Caki2 (cell line): ENCODE data around the gene KCNQ1. TPM values are rescaled to one million over a fixed set of nuclear protein-coding genes. Genes with fewer than 3 reads are reported as not detected.
"Not testable (repeated sequence)": the region's sequence is repeated elsewhere in the genome, so short reads cannot be mapped to it uniquely, and the experiment has no call there.

Experiments used
- DNase-seq: peaks from one replicate; pipeline ENCODE4 v3.0.0-alpha.2; 2015; ENCODE audit warnings: low read depth
- in situ Hi-C: cut with HindIII; loops from 2 replicates; pipeline ENCODE4 v1.10.0; 2016; ENCODE audit warnings: low sequenced_read_pairs, low pct_unique_long_range_greater_than_20kb, mixed read lengths
- total RNA-seq: library from RNA; depleted of rRNA; stranded (reverse); fragments of >200 nt; shearing (Covaris generic); gene quantifications from 2 replicates; pipeline ENCODE4 v1.2.3, GENCODE V29; 2014; ENCODE audit warnings: low replicate concordance

The KCNQ1 gene
- total RNA-seq, 1 experiment from 2014 or later = not detected

DNA sequence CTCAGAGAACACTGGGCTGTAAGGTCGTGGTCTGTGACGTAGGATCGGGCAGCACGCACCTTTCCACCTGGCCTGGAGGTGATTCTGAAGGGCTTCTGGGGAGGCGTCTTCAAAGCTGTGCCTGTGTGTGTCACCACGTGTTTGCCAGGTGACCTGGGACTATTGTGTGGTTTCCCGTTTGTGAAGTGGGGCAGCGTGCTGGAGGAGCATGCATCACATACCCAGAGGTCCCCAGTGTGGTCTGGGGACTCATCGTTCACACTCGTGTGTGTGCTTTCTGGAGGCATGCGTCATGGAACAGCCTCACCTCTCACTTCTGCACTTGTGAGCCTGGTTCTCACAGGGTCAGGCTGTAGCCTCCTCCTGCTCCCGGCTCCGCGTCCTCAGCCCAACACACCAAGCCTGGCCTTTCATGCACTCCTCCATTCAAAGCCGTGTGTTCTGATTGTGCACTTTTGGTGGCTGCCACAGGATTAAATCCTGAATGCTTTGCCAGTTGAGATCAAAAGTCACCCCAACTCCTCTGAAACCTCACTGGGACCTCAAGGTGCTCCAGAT, 148.7 kb downstream of the KCNQ1 start:
- in situ Hi-C loops = no loop called here
- DNase-seq = no peak

DNA sequence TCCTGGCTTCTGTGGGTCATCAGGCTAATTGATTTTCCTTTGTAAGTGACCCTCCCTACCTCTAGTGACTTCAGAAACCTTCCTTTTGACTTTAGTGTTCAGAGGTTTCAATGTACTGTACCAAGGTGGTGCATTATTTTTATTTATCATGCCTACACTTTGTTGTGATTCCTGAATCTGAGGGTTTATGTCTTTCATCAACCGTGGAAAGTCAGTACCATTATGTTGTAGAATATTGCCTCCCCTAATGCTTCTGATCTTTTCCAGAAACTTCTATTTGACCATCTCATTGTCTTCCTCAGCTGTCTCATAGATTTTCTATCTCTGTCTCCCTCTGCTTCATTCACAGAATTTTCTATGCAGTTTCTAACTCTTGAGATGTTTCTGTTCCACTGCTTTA, 149.5 kb downstream of the KCNQ1 start:
- in situ Hi-C loops = no loop called here
- DNase-seq = no peak

DNA sequence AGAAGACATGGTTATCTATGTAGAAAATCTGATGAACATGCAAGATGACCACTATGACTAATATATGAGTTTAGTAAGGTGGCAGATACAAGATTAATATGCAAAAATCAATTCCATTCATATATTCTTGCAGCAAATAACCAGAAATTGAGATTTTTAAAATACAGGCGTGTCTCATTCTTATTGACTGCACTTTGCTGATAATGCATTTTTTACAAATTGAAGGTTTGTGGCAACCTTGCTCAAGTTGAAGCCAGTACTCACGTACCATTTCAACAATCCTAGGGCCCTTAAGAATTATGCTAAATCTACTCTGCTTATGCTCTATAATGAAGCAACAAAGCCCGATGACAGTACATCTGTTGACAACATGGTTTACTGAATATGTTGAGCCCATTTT, 150.4 kb downstream of the KCNQ1 start:
- no peak for DNase-seq
- in situ Hi-C loops = no loop called here

DNA sequence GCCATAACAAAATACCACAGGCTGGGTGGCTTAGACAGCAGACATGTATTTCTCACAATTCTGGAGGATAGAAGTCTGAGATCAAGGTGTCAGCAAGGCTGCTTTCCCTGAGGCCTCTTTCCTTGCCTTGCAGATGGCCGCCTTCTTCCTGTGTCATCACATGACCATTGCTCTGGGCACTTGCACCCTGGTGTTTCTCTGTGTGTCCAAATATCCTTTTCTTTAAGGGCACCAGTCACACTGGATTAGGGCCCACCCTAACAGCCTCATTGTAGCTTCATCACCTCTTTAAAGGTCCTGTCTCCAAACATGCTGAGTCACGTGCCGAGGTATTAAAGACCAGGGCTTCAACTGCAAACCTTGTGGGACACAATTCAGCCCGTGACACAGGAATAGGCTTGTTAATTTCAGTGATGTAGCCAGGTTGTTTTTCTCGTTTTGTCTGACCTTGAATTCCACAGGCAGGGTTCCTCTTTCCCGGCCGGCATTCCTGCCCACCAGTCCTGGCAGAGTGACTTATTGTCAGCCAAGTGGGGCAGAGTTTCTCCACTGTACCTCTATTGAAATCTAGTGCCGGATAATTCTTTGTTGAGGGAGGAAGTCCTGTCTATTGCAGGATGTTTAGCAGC, 154.9 kb downstream of the KCNQ1 start:
- DNase-seq = no peak
- in situ Hi-C loops = no loop called here

DNA sequence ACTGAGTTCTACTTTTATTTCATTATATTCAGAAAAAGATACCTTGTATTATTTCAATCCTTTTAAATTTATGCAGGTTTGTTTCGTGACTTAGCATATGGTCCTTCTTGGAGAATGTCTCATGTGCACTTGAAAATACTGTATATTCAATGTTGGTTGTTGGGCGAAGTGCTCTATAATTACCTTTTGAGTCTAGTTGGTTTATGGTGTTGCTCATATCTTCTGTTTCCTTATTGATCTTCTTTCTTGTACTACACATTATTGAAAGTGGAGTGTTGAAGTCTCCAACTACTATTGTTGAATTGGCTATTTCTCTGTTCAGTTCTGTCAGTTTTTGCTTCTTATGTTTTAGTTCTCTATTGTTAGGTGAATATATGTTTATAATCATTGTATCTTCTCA, 164.5 kb downstream of the KCNQ1 start:
- in situ Hi-C loops = no loop called here
- no peak for DNase-seq

DNA sequence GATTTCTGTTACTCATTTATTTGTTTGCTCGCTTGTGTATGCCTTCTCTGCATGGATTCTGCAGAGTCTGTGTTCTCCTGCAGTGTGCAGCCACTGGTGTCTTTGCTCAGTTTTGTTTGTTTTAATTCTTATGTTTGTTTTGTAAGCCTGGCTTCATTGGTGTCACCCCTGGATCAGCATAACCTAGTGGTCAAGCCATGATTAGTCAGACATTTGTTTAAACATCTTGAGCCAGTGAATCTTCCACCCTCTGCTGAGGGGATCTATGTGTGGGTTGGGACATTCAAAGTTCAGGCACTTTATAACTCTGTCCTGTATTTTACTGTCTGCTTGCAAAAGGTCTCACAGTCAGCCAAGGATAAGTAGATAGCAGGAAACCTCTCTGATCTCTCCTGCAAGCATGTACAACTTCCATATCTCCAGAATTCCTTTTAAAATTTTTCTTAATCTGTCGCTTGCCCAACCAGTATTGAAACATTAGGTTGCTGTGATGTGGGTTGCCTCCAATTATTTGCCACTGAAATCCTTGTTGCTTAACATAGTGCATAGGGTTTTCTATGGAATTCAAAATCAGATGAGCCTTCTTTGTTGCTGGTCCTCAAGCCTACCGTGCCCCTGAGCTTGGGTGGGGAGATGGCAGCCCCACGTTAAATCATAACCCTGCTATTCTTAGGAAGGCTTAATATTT, 168.2 kb downstream of the KCNQ1 start:
- in situ Hi-C loops = no loop called here
- DNase-seq = peak; percentile 10

DNA sequence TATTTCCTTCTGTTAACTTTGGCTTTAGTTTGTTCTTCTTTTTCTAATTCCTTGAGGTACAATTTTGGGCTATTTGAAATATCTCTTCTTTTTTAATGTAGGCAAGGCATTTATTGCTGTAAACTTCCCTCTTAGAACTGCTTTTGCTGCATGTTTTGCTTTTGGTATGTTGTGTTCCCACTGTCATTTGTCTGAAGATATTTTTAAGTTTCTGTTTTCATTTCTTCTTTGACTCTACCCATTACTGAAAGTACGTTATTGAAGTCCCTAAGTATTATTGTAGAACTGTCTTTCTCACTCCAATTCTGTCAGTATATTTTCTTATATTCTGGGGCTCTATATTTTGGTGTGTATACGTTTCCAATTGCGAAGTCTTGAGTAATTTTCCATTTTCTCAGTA, 177.1 kb downstream of the KCNQ1 start:
- in situ Hi-C loops = no loop called here
- DNase-seq = no peak

DNA sequence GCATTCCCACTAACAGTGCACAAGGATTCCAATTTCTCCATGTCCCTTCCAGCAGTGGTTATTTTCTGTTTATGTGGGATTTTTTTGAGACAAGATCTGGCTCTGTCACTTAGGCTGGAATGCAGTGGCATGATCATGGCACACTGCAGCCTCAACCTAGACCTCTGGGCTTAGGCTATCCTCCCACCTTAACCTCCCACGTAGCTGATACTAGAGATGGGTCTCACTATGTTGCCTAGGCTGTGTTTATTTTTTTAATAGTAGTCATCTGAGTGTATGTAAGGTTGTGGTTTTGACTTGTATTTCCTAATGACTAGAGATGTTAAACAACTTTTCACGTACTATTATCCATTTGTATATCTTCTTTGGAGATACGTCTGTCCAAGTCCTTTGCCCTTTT, 180.4 kb downstream of the KCNQ1 start:
- DNase-seq = no peak
- in situ Hi-C loops = no loop called here

DNA sequence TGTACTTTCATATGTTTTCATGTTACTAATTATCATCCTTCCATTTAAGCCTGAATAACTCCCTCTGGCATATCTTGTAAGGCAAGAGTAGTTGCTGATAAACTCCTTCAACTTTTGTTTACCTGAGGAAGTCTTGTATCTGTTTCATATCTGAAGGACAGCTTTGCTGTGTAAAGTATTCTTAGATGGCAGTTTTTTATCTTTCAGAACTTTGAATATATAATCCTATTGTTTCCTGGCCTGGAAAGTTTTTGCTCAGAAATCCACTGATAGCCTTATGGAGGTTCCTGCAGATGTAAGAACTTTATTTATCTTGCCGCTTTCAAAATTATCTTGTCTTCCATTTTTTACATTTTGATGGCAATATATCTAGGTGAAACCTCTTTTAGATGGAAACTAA, 185.9 kb downstream of the KCNQ1 start:
- in situ Hi-C loops = no loop called here
- no peak for DNase-seq

DNA sequence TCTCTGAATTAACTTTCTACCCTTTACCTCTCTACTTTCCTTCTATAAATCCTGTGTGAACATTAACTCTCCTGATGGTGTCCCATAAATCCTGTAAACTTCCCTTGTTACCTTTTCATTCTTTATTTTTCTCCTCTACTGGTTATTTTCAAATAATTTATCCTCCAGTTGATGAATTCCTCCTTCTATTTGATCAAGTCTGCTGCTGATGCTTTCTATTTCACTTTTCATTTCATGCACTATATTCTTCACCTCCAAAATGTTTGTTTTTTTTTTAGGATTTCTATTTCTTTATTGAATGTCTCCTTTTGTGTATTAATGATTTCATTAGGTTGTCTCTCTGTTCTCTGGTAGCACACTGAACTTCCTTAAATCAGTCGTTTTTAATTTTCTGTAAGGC, 186.4 kb downstream of the KCNQ1 start:
- in situ Hi-C loops = no loop called here
- DNase-seq = no peak

DNA sequence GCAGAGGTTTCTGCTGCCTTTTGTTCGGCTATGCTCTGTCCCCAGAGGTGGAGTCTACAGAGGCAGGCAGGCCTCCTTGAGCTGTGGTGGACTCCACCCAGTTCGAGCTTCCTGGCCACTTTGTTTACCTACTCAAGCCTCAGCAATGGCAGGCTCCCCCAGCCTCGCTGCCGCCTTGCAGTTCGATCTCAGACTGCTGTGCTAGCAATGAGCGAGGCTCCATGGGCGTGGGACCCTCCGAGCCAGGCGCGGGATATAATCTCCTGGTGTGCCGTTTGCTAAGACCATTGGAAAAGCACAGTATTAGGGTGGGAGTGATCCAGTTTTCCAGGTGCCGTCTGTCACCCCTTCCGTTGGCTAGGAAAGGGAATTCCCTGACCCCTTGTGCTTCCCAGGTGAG, 195.0 kb downstream of the KCNQ1 start:
- DNase-seq, in situ Hi-C loops: not testable (repeated sequence)

DNA sequence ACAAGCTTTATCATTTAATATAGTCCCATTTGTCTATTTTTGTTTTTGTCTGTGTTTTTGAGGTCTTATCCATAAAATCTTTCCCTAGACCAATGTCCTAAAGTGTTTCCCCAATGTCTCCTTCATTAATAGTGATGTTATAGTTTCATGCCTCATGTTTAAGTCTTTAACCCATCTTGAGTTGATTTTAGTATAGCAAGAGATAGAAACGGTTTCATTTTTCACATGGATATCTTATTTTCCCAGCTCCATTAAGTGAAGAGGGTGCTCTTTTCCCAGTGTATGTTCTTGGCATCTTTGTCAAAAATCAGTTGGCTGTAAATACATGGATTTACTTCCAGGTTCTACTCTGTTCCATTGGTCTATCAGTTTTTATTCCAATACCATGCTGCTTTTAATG, 196.8 kb downstream of the KCNQ1 start:
- no peak for DNase-seq
- in situ Hi-C loops = no loop called here

DNA sequence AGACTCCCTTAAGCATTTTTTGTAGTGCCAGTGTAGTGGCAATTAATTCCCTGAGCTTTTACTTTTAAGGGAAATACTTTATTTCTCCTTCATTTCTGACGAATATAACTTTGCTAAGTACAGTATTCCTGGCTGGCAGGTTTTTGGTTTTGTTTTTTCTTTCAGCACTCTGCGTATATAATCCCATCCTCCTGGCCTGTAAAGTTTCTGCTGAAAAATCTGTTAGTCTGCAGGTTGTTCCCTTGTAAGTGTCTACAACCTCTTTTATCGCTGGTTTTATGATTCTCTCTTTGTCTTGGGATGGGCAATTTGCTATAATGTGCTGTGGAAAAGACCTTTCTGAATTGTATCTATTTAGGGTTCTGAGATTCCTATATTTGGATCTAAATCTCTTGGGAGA, 198.9 kb downstream of the KCNQ1 start:
- no peak for DNase-seq
- in situ Hi-C loops = no loop called here

DNA sequence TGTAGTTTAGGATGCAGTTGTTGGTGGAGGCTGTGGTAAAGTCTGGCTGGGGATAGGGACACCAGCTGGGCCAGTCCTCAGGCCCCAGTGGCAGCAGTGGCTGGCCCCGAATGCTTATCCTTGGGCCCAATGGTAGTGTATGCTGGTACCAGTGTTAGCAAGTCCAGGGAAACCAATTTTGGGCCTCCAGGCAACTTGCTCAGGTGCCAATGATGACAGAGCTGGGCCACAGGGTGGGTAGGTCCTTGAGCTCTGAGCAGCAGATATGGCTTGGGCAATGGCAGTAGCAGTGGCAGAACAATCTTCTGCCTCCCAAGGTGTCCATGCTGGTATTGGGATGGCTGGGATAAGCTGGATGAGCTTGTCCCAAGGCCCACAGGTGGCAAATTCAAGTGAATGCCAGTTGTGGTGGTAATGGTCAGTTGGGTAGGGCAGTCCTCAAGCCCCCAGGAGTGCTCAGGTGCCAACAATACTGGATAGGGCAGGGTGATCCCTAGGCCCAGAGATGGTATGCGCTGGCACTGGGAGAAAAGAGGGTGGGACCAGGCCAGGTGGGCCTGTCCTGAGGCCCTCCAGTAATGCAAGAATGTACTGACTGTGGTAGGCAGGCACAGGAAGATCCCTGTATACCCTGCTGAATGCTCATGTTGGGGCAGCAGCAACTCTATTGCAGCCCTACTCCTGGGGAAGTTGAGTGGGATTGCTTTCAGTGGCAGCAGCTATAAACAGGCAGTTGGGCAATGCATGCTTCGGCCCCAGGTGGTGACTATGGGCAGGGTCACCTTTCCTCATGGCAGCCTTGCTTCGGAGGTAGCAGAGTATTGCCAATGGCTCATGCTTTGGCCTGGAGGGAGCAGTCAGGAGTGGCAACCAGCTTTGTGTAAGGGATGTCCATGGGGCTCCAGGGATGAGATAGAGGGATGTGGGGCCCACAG, 200.3 kb downstream of the KCNQ1 start:
- DNase-seq = no peak
- in situ Hi-C loops = no loop called here

DNA sequence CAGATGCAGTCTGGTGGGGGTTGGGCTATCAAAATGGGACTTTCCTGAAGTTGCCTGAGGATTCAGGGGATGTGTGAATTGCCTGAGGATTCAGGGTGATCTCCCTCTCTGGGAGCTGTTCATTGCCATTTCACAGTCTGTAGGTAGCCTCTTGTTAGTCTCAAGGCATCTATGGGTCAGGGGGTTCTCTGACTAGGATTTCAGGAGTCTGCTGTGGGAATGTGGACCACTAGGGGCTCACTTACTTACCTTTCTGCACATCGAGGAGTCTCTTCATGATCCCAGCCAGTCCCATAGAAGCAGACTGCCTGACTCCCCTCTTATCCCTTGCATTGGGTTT, 200.9 kb downstream of the KCNQ1 start:
- in situ Hi-C loops = no loop called here
- no peak for DNase-seq

DNA sequence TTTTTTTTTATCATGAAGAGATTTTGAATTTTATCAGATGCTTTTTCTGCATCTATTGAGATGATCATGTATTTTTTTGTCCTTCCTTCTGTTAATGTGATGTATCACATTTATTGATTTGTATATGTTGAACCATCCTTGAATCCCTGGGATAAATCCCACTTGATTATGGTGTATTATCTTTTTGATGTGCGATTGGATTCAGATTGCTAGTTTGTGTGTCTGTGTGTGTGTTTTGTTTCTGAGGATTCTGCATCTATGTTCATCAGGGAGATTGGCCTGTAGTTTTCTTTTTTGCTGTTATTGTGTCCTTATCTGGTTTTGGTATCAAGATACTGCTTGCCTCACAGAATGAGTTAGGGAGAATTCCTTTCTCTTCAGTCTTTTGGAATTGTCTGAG, 202.4 kb downstream of the KCNQ1 start:
- DNase-seq = no peak
- in situ Hi-C loops = no loop called here

DNA sequence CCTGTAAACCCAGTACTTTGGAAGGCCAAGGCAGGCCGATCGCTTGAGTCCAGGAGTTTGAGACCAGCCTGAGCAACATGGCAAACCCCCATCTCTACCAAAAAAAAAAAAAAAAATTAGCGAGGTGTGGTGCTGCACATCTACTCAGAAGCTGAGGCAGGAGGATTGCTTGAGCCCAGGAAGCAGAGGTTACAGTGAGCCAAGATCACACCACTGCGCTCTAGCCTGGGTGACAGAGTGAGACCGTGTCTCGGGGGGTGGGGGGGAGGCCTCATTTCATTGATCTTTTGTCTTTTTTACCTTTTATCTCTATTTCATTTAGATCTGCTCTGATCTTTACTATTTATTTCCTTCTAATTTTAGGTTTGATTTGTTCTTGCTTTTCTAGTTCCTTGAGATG, 203.1 kb downstream of the KCNQ1 start:
- in situ Hi-C loops = no loop called here
- no peak for DNase-seq

DNA sequence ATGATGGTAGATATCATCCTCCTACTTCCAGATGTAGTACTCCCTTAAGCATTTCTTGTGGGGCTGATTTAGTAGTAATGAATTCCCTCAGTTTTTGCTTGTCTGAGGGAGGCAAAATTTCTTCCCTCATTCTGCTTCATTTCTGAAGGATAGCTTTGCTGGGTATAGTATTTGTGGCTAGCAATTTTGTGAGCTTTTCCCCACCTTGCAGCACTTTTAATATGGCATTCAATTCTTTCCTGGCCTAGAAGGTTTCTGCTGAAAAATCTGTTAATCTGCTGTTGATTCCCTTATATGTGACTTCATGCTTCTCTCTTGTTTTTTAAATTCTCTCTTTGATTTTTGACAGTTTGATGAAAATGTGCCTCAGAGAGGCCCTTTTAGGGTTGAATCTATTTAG, 204.6 kb downstream of the KCNQ1 start:
- DNase-seq = no peak
- in situ Hi-C loops = no loop called here

DNA sequence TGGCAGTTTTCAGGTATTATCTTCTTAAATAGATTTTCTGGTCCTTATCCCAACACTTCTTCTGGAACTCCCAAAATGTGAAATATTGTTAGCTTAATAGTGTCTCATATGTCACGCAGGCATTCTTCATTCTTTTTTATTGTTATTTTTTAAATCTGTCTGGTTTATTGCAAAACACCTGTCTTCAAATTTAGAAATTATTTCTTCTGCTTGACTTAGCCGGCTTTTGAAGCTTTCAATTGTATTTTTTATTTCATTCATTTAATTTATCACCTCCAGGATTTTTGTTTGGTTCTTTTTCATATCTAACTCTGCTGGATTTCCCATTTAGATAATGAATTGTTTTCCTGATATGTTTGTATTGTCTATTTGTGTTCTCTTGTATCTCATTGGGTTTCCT, 205.0 kb downstream of the KCNQ1 start:
- no peak for DNase-seq

More for the DNA sequence above, 205.0 kb downstream of the KCNQ1 start:
- in situ Hi-C loops = no loop called here
